Endothelial cell of umbilical vein (primary cell): ENCODE data around the gene THUMPD3. TPM values are rescaled to one million over a fixed set of nuclear protein-coding genes. Genes with fewer than 3 reads are reported as not detected.

Experiments
- BruUV-seq: library from RNA; stranded (reverse); fragments of 400-500 nt; replicated peaks from 2 replicates; lab custom pipeline; 2021; lab: Mats Ljungman, UMichigan
- CTCF ChIA-PET: fragments of 300-600, 350-600 bp; sonication (Branson Sonifier 250); formaldehyde crosslinking; loops from one replicate; lab custom pipeline; 2021; ENCODE audit warnings: antibody characterized with exemption, inconsistent platforms; lab: Charles Lee
- POLR2A ChIA-PET: fragments of 300-600, 350-600 bp; sonication (Branson Sonifier 250); formaldehyde crosslinking; loops from one replicate; lab custom pipeline; 2021; ENCODE audit warnings: antibody characterized with exemption, inconsistent platforms; lab: Charles Lee
- DNase-seq: peaks from one replicate; pipeline ENCODE4 v3.0.0-alpha.2; 2011; ENCODE audit warnings: low read depth, low spot score
- FAIRE-seq: peaks from 2 replicates; lab custom pipeline; 2011; peaks lifted over from hg19 to GRCh38; lab: Jason Lieb, UNC
- H2AFZ ChIP-seq: 2 replicates; pipeline ENCODE4 v1.6.0; 2012; ENCODE audit warnings: low read depth, low read length, control low read depth, inconsistent platforms
- H3K27ac ChIP-seq: 2 replicates; pipeline ENCODE4 v1.5.1; 2011; ENCODE audit warnings: low read depth, mild to moderate bottlenecking, control low read depth, low read length, moderate library complexity; ENCODE audit not compliant: insufficient read depth
- H3K27me3 ChIP-seq, 2 experiments: 2 replicates each; pipeline versions ENCODE4 v1.6.0 to v1.6.1; 2011; ENCODE audit warnings: low read length in 2 of 2, mixed read lengths in 1 of 2; ENCODE audit not compliant: control insufficient read depth in 2 of 2, insufficient read depth in 2 of 2
- H3K36me3 ChIP-seq, 2 experiments: 2 replicates in 1 of 2; 3 replicates in 1 of 2; pipeline ENCODE4 v1.5.1; 2011; ENCODE audit warnings: low read length in 2 of 2, mild to moderate bottlenecking in 1 of 2, moderate library complexity in 1 of 2; ENCODE audit not compliant: control insufficient read depth in 2 of 2, insufficient read depth in 2 of 2; ENCODE audit errors: extremely low read depth in 1 of 2
- H3K4me1 ChIP-seq: 3 replicates; pipeline ENCODE4 v1.5.1; 2011; ENCODE audit warnings: mild to moderate bottlenecking, low read length; ENCODE audit not compliant: control insufficient read depth, insufficient read depth; ENCODE audit errors: extremely low read depth
- H3K4me2 ChIP-seq: 2 replicates; pipeline ENCODE4 v1.6.1; 2011; ENCODE audit warnings: low read length, control low read depth, mixed read lengths; ENCODE audit not compliant: insufficient read depth
- H3K4me3 ChIP-seq, 3 experiments: fragments of 200-600 bp in 1 of 3; sonication (generic), shearing (Covaris generic) in 1 of 3; replicated peaks in 1 of 3; 2 replicates each; pipeline ENCODE4 v1.5.1; 2011 to 2016; ENCODE audit warnings: control low read depth in 3 of 3, low read length in 3 of 3, mild to moderate bottlenecking in 2 of 3, inconsistent platforms in 1 of 3, low read depth in 1 of 3, moderate library complexity in 1 of 3; ENCODE audit not compliant: insufficient read depth in 1 of 3
- H3K79me2 ChIP-seq: 2 replicates; pipeline ENCODE4 v1.6.0; 2012; ENCODE audit warnings: low read length, inconsistent platforms; ENCODE audit not compliant: control insufficient read depth, insufficient read depth
- H3K9ac ChIP-seq: replicated peaks from 2 replicates; pipeline ENCODE3; 2011; ENCODE audit warnings: low read length, control low read depth; ENCODE audit not compliant: insufficient read depth; ENCODE audit errors: extremely low read depth
- H3K9me1 ChIP-seq: replicated peaks from 3 replicates; pipeline ENCODE4 v1.6.0; 2011; ENCODE audit warnings: mild to moderate bottlenecking, low read length; ENCODE audit not compliant: control insufficient read depth, insufficient read depth; ENCODE audit errors: extremely low read depth
- H3K9me3 ChIP-seq: replicated peaks from 2 replicates; pipeline ENCODE4 v1.5.1; 2012; ENCODE audit warnings: low read length, inconsistent platforms; ENCODE audit not compliant: control insufficient read depth, insufficient read depth
- H4K20me1 ChIP-seq: replicated peaks from 2 replicates; pipeline ENCODE3; 2011; ENCODE audit warnings: mild to moderate bottlenecking, low read length; ENCODE audit not compliant: control insufficient read depth, insufficient read depth; ENCODE audit errors: extremely low read depth
- CTCF ChIP-seq, 2 donors: IDR thresholded peaks; 1 replicate in 1 of 2; 2 replicates in 1 of 2; pipeline ENCODE4 v1.5.1; 2011; ENCODE audit warnings: low read length in 2 of 2, mild to moderate bottlenecking in 2 of 2, moderate library complexity in 2 of 2, control low read depth in 1 of 2, inconsistent platforms in 1 of 2, low read depth in 1 of 2; ENCODE audit not compliant: insufficient read depth in 1 of 2; ENCODE audit errors: extremely low read depth in 1 of 2
- EZH2 ChIP-seq: IDR thresholded peaks from 2 replicates; pipeline ENCODE4 v1.6.1; 2012; ENCODE audit warnings: borderline replicate concordance, low read depth, mild to moderate bottlenecking, moderate library complexity, low read length, inconsistent platforms; ENCODE audit not compliant: severe bottlenecking
- FOS ChIP-seq: IDR thresholded peaks from 2 replicates; pipeline ENCODE4 v1.6.1; 2011; ENCODE audit warnings: mild to moderate bottlenecking, low read length, moderate library complexity, borderline replicate concordance; ENCODE audit not compliant: insufficient read depth
- GATA2 ChIP-seq: IDR thresholded peaks from 2 replicates; pipeline ENCODE4 v1.7.0; 2011; ENCODE audit warnings: low read depth, mild to moderate bottlenecking, moderate library complexity, mixed read lengths, low read length; ENCODE audit not compliant: insufficient read length, insufficient read depth
- JUN ChIP-seq: IDR thresholded peaks from 2 replicates; pipeline ENCODE4 v1.6.1; 2011; ENCODE audit warnings: borderline replicate concordance, low read depth; ENCODE audit not compliant: insufficient read length, insufficient read depth
- MAX ChIP-seq: IDR thresholded peaks from 2 replicates; pipeline ENCODE4 v1.6.1; 2011; ENCODE audit not compliant: insufficient read depth, insufficient read length
- MYC ChIP-seq: IDR thresholded peaks from one replicate; pipeline ENCODE4 v1.6.1; 2011; ENCODE audit warnings: mild to moderate bottlenecking, low read depth, low read length
- POLR2A ChIP-seq: IDR thresholded peaks from 2 replicates; pipeline ENCODE4 v1.6.1; 2012; ENCODE audit warnings: low read depth, mild to moderate bottlenecking, control low read depth, low read length
- POLR2AphosphoS5 ChIP-seq: IDR thresholded peaks from 2 replicates; pipeline ENCODE4 v1.6.1; 2012; ENCODE audit warnings: low read depth, mild to moderate bottlenecking, control low read depth, low read length, moderate library complexity; ENCODE audit not compliant: insufficient read depth
- dilution Hi-C: fragments of 300-500 bp; cut with MboI; formaldehyde crosslinking; loops from one replicate; pipeline ENCODE4 v1.15.0; 2019; ENCODE audit warnings: low sequenced_read_pairs; ENCODE audit not compliant: extremely low pct_ligation_motif_present
- intact Hi-C: fragments of 100-400 bp; cut with micrococcal nuclease; formaldehyde crosslinking; loops from one replicate; pipeline ENCODE4 v1.10.0; 2022
- polyA plus RNA-seq, 4 experiments: library from polyadenylated mRNA; depleted of rRNA in 3 of 4; stranded (reverse) in 3 of 4; unstranded in 1 of 4; fragments of >200 nt; gene quantifications; 2 replicates each; pipeline versions ENCODE4 v1.2.1 to v1.2.3, GENCODE V29; 2011 to 2012; ENCODE audit warnings: missing spikeins in 1 of 4
- total RNA-seq: library from RNA; stranded (reverse); gene quantifications from 2 replicates; pipeline ENCODE4 v1.2.3, GENCODE V29; 2021

THUMPD3 gene
- total and polyA plus RNA-seq, 2 donors (not counting 3 experiments of a cell fraction or from before 2014, with no cell fraction given): 10.0 to 26.5 TPM

GRCh38 chr3:9396632-9397331, 33.9 kb downstream of the THUMPD3 start:
- CTCF ChIA-PET: interaction anchor here (0.9 to 1.4 kb wide), 6 partner anchors 10 to 334 kb away, joined by 3 to 6 read pairs (median 4); partner anchors contain the start of gene BRPF1
- Histone ChIP-seq H3K9me1 (no peaks in the 10 kb centered on the region), H3K4me3 (peak overlapping the region; percentile 48 to 94 (median 93)), H2AFZ (no peak overlapping the region), H3K27ac (peak overlapping the region; percentile 93), H3K9ac (peak overlapping the region; percentile 97), H3K27me3 (no peaks in the 10 kb centered on the region), H3K36me3 (peaks cover 4 to 5% of the 10 kb centered on the region in 2 experiments), H3K4me1 (peaks cover 55% of the 10 kb centered on the region), H4K20me1 (peaks cover 8% of the 10 kb centered on the region), H3K79me2 (peaks cover 85% of the 10 kb centered on the region), H3K4me2 (no peak overlapping the region), H3K9me3 (no peaks in the 10 kb centered on the region)
- POLR2A ChIA-PET: interaction anchor here (0.6 to 3.1 kb wide), 14 partner anchors 11 to 946 kb away, joined by 3 to 36 read pairs (median 4); partner anchors contain the start of gene THUMPD3
- DNase-seq (peak; percentile 99), FAIRE-seq (peak; percentile 82)
- intact Hi-C loops: loop anchor here (1.0 to 2.0 kb wide), 4 partner anchors 26 to 396 kb away; partner anchors contain the start of genes BRPF1, TADA3 and THUMPD3
- dilution Hi-C loops: no loop called here
- no peak for TF ChIP-seq JUN
- TF ChIP-seq MAX: peak; percentile 74
- TF ChIP-seq POLR2AphosphoS5: peak; percentile 50
- TF ChIP-seq CTCF (IDR thresholded peaks at IDR 0.05; ENCODE audit: extremely low read depth in 1 of 2, insufficient read depth in 1 of 2, low read depth in 1 of 2, low read length in 2 of 2): no peak
- no peak for TF ChIP-seq MYC
- TF ChIP-seq EZH2: no peak
- TF ChIP-seq FOS: no peak
- no peak for TF ChIP-seq GATA2
- TF ChIP-seq POLR2A: peak; percentile 84
- no TSS peak for BruUV-seq
